Activated naive CD4-positive, alpha-beta T cell treated with anti-CD3 and anti-CD28 coated beads, Interleukin-2, amount 50 U/mL, for 72 hours (primary cell): ENCODE data around the gene RAI1. TPM values are rescaled to one million over a fixed set of nuclear protein-coding genes. Genes with fewer than 3 reads are reported as not detected.

ENCODE experiments used
- ATAC-seq, 2 donors: fragments of 150-1000 bp; cut with Tn5 transposase; 2 replicates each; pipeline ENCODE4 v1.10.0; 2021; ENCODE audit warnings: mild to moderate bottlenecking in 2 of 2, moderate library complexity in 2 of 2
- DNase-seq, 2 donors: peaks; one replicate each; pipeline ENCODE4 v3.0.0; 2021 to 2022; ENCODE audit warnings: low spot score in 2 of 2
- H3K27ac Mint-ChIP-seq, 2 donors: one replicate each; pipeline ENCODE4 v1.8.0; 2022; ENCODE audit warnings: mild to moderate bottlenecking in 2 of 2, mixed read lengths in 2 of 2
- H3K36me3 Mint-ChIP-seq, 2 donors: one replicate each; pipeline ENCODE4 v1.8.0; 2022; ENCODE audit warnings: mixed read lengths in 2 of 2
- H3K9me3 Mint-ChIP-seq, 2 donors: one replicate each; pipeline ENCODE4 v1.8.0; 2022; ENCODE audit warnings: mixed read lengths in 2 of 2
- total RNA-seq, 2 donors: library from RNA; stranded (reverse); gene quantifications; one replicate each; pipeline ENCODE4 v1.2.3, GENCODE V29; 2022

Gene RAI1
- total RNA-seq, 2 donors from 2014 or later: 14.9 to 21.6 TPM

DNA sequence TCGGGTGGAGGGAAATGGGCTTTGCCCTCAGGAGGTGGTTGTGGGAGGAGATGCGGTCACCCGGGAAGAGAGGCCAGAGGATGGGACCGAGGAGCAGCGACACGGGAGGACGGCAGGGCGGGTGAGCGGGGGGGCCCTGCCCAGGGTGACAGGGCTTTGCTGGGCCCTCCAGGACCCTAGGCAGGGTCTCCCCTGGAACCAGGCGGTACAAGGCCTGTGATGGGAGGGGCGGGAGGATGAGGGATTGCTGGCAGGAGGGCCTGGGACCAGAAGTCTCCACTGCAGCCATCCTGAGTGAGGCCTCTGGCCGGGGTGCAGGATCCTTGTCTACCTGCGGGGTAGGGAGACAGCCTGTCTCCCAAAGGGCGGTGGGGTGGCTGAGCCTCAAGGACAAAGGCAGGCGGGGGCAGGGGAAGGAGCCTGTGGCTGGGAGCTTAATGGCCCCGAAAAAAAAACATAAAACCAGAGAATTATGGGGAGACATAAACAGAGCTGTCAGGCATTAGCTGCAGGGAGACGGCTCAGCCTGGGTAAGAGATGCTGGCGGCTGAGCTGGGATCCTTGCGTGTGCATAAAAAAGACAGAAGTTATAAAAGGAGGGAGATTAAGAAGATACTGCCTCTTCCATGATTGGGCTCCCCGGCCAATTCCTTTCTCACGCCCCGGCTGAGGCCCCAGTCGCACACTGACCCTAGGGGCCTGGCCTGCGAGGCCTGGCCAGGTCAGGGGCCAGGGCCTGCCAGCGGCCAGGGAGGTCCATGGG is 88.8 kb downstream of the RAI1 start:
- DNase-seq (no peak), ATAC-seq (no peak)
- Mint-ChIP-seq H3K36me3 (peaks cover 0 to 3% of the 10 kb centered on the region in 2 donors), H3K9me3 (no peaks in the 10 kb centered on the region), H3K27ac (no peak overlapping the region)

DNA sequence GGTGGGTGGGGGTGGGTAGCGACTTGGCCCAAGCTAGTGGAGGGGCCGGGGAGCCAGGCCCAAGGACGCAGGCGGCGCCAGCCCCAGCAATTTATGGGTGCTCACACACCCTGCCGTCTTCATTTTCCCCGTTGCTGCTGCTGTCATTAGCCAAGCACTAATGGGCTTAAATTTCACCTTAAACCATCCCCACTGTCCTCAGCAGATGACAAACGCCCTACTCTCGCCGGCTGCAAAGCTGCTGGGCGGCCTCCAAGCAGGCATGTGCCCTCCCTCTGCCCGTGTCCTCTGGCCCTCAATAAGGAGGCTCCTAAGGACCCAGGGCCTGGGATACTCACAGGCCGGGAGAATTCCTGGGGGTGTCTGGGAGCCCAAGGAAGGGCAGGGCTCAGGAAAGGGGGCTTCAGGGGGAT is 89.4 kb downstream of the RAI1 start:
- Mint-ChIP-seq H3K36me3 (no peaks in the 10 kb centered on the region), H3K27ac (no peak overlapping the region), H3K9me3 (no peaks in the 10 kb centered on the region)
- DNase-seq (no peak), ATAC-seq (no peak)

DNA sequence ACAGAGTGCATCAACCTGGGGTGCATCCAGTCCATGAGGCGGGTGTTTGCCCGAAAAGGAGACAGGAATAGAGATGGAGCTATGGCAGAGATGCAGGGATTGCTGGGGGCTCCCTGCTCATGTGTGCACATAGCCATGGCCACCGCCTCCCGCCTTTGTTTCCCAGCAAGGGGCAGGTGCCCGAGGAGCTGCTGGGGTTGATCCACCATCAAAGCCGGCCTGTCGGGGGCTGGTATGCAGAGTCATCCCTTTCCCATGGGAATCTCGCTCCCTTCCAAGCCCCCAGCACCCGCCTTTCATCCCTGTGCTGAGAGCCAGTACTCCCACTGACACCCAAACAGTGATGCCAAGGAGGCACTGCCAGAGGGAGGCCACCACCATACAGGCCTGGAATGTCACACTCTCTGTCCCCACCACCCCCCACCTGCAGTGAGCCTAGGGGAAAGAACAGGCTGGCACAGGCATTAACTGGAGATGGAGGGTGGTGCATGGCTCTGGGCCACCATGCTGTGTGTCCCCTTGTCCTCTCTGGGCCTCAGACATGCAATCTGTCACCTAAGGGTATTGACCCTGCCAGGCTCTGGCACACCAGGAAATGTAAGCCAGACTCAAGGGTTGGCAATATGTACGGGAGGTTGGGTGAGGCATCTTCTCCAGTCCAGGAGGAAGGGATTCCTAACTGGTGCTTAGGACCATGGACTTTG is 90.4 kb downstream of the RAI1 start:
- Mint-ChIP-seq H3K27ac (no peak overlapping the region), H3K36me3 (no peaks in the 10 kb centered on the region), H3K9me3 (no peaks in the 10 kb centered on the region)
- no peak for DNase-seq
- ATAC-seq: no peak

DNA sequence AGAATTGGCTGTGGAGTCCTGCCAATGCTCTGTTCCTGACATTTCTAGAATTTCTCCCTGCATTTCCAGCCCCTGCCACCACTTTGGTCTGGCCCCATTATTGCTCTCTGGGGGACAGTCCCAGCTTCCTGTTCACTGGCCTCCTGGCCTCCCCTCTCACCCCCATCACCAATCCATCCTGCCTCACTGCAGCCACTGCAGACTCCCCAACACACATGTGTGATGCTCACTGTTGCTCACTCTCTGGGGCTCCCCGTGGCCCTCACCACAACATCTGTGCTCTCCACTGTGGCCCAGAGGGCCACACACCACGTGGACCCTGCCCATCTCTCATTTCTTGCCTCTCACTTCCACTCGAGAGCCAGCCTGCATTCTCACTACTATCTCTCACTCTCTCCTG is 91.0 kb downstream of the RAI1 start:
- Mint-ChIP-seq H3K9me3 (no peaks in the 10 kb centered on the region), H3K27ac (peak overlapping the region in 1 of 2 donors; percentile 66), H3K36me3 (no peaks in the 10 kb centered on the region)
- DNase-seq: no peak
- ATAC-seq: peak in 1 of 2 donors; percentile 78

DNA sequence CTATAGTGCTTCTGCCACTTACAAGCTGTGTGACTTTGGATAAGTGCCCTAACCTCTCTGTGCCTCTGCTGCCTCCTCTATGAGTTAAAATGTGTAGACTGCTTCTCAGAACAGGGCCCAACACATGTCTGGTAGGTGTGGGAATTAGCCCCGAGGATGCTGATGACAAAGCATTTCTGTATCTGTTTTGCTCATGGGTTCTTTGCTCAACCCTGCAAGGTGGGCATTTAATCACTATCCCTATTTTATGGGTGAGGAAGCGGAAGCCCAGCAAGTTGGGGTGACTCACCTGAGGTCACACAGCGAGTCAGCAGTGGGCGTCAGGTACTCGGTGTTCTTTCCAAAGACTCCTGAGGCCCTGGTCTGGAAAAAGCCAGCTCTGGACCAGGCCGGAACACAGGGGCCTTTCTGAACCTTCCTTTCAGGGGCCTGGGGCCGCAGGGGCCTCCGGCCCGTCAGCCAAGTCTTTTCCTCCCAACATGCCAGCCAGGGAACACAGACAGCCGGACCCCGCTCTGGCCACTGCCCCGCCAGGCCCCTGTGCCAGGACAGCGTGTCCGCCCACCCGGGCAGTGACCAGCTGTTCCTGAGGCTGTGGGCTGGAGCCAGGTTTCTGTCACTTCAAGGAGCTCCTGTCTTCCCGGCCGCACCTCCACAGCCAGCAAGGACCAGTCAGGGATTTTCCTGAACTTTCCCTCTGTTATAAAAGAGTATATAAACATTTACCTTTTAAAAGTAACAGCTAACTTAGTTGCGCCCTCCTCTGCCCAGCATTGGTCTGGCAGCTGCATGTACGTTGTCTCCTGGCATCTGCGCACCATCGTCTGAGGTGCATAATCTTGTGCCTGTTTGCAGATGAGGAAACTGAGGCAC is 93.0 kb downstream of the RAI1 start:
- ATAC-seq: peak; percentile 60 to 70

DNA sequence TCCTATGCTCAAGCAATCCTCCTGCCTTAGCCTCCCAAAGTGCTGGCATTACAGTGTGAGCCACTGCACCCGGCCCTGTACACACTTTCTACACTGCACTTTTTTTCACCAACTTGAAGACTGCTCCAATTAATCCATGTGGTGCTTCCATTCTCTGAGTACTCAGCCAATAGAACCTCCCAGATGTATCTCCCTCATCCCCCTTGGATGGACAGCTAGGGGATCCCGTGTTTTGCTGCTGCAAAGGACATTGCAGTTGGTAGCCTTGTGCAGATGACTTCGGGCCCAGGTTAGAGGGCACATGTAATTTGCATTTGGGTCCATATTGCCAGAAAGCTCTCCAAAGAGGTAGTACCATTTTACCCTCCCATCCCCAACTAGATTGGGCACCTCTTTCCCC is 95.6 kb downstream of the RAI1 start:
- H3K36me3 Mint-ChIP-seq: no peaks in the 10 kb centered on the region
- H3K9me3 Mint-ChIP-seq: no peaks in the 10 kb centered on the region
- H3K27ac Mint-ChIP-seq: no peak overlapping the region
- ATAC-seq (no peak), DNase-seq (no peak)

More for the DNA sequence above, 93.0 kb downstream of the RAI1 start:
- no peaks in the 10 kb centered on the region for H3K9me3 Mint-ChIP-seq
- no peaks in the 10 kb centered on the region for H3K36me3 Mint-ChIP-seq
- DNase-seq: no peak
- H3K27ac Mint-ChIP-seq: no peak overlapping the region

DNA sequence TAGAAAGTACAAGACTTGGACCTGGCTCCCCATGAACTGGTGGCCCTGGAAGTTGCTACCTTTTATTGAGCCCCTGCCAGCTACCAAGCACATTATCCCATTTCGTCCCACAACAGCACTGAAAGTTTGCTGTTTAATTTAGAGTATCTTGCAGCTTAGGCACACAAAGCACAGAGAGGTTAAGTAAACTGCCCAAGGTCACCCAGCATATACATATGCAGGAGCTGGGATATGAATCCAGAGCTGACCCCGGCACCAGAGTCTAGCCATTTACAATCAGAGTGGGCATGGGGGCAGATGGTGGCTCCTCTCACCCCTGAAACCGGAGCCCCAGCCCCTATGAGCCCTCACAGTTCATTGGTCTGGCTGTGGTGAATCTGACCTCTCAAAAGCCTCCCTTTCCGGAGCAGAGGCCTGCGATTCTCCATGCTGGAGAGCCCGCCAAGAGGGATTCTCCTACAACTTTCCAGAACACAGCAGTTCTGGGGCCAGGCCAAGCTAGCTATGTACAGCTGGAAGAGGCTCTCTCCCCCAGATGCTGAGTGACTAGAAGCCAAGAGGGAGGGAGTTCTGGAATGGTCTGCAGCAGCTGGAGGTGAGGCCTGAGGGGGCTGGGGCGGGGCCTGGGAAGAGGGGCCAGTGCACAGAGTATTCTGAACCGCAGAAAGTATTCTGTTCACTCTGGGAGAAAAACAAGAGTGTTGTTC is 97.2 kb downstream of the RAI1 start:
- ATAC-seq (no peak), DNase-seq (no peak)
- H3K36me3 Mint-ChIP-seq: no peaks in the 10 kb centered on the region
- no peaks in the 10 kb centered on the region for H3K9me3 Mint-ChIP-seq
- H3K27ac Mint-ChIP-seq: no peak overlapping the region

DNA sequence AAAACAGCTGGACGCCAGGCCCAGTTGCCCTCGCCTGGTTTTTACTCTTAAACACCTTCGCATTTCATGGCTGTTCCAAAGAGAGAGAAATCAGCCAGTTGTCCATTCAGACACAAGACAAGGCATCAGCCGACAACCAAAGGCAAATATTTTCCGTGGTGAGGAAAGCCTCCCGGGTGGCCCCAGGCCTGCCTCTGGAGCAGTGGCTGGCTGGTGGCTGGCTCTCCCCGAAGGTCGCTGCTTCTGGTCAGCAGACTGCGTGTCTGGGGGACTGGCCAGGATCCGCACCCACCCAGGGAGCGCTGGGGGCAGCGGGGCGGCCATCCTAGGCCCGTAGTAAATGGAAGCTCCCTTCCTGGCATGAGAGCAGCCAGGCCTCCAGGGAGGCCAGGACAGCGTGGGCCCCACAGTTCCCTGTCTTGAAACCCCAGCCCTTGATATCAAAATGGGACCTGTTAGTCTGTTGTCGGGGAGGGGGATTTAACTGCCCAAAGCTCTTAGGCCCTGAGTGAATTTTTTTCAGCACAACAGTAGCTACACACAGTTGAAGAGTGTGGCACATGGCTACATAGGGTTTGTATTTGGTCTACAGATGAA is 97.9 kb downstream of the RAI1 start:
- Mint-ChIP-seq H3K9me3 (no peaks in the 10 kb centered on the region), H3K27ac (no peak overlapping the region), H3K36me3 (no peaks in the 10 kb centered on the region)
- DNase-seq (no peak), ATAC-seq (no peak)

DNA sequence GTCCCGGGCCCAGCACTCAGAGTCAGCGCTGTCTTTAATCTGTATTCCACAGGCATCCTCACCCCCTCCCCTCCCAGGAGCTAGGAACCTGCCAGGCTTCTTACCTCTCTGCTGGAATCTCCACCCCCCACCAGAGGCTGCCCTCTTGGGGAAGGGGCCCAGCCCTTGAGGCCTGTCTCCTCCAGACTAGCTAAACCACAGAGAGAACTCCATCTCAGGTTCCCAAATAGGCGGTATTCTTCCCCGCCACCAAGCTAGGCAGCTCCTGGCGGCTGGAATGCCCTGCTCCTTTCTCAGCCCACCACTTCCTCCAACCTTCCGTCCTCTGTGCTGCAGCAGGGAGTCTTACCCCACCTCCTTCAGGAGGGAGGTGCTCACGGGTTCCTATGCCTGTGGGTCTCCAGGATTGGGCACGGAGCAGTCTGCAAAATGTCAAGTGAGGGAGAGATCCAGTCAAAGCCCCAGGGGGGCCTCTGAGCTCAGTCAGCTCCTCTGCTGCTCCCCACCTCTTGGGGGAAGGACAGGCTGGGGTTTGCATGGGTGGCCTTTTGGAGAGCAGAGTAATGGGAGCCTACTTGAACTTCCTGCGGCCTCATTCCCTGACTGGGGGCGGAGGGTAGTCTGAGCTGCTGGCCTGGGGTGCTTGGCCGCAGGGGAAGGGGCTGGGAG is 99.8 kb downstream of the RAI1 start:
- ATAC-seq (no peak), DNase-seq (no peak)
- no peak overlapping the region for H3K27ac Mint-ChIP-seq
- no peaks in the 10 kb centered on the region for H3K36me3 Mint-ChIP-seq
- H3K9me3 Mint-ChIP-seq: no peaks in the 10 kb centered on the region

DNA sequence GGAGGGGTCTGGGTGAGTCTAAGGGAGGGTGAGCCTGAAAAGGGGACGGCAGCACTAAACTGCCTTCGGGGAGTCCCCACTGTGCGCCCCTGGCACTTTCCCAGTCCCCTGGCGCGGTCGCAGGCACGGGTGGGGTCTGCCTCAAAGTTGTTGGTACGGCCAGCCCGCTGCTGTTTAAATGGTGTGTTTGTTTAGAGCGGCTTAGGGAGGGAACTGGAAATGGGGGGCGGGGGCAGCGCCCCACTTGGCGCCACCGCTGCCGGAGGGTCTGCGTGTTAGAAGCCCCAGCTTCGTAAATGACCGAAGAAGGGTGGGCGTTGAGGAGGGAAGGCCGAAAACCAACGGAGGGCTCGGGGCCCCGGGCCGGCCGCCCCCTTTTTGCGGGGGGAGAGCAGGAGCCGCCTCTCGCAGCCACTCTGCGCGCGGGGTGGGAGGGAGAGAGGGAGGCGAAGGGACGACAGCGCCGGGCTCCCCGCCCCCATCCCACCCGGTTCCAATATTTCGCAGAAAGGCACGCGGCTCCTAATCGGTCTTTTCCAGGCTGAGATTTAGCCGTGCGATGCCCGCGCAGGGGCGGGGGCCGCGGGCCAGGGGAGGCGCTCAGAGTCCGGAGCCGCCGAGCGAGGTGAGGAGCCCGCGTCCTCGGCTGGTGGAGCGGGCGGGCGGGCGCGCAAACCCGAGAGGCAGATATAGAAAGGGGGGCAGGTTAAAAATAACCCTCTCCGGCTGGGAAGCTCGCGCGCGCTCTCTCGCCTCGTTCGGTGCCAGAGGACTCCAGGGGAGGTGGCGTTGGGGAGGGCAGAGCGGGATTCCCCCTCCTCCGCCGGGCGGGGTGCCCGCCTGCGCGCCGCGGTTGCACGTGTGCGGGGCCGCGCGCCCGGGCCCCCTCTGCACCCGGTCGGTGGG is 100.6 kb downstream of the RAI1 start:
- Mint-ChIP-seq H3K27ac (no peak overlapping the region), H3K36me3 (no peaks in the 10 kb centered on the region), H3K9me3 (no peaks in the 10 kb centered on the region)
- DNase-seq (peak in 1 of 2 donors; percentile 29), ATAC-seq (peak; percentile 18 to 26)

DNA sequence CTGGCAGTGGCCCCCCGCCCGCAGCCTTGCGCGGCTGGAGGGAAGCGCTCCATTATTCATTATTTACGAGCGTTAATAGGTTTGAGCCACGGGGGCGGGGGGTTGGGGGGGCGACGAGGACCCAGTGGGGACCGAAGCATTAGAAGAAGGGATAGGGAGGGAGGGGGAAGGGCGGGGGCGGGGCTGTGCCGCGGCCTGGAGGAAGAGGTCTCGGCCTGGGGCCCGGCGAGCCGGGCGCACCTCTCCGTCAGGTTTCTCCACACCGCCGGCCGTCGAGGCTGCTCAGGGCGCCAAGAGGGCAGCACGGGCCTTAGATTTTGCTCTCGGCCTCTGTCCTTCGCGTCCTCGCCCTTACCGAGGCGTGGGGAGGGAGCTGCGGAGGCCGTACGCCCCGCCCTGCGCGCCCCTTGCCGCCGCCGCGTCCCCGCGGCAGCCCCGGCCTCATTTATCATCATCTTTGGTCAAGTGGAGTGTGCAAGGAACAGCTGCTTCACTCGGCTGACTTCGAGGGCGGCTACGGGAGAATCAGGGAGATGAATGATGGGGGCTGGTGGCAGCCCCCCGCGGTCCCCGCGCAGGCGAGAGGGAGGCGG is 101.4 kb downstream of the RAI1 start:
- Mint-ChIP-seq H3K36me3 (no peaks in the 10 kb centered on the region), H3K27ac (no peak overlapping the region), H3K9me3 (no peaks in the 10 kb centered on the region)
- peak; percentile 8 to 41 for ATAC-seq
- peak in 1 of 2 donors; percentile 25 for DNase-seq

DNA sequence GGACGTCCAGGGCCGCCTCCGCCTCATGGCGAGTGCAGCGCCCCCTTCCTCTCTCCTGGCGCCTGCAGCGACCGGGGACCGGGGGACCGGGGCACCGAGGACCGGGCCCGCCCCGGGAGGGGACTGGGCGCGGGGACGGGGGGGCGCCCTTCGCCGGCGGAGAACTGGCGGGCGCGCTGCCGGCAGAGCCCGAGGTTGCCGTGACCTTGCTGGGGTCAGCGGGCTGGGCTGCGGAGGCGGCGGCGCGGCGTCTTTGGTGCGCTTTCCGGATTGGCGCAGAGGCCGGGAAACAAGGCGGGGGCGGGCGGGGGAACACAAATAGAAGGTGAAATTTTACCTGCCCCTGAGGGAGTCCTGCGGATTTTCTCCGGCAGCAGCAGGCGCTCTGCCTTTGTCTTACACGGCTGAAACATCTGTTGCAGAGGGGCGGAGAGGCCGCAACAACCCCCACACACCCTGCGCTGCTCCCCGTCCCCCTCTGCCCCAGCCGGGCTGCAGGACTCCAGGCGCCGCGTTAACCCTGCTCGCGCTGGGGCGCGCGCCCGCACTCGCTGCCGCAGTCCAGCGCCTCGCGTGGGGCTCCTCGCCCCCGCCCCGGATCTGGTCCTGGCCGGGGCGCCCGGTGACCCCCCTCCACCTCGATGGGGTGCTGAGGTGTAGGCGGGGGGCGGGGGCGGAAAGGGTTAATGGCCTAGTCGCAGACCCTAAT is 102.0 kb downstream of the RAI1 start:
- Mint-ChIP-seq H3K36me3 (no peaks in the 10 kb centered on the region), H3K27ac (no peak overlapping the region), H3K9me3 (no peaks in the 10 kb centered on the region)
- ATAC-seq: peak; percentile 65 to 75
- peak in 1 of 2 donors; percentile 59 for DNase-seq

DNA sequence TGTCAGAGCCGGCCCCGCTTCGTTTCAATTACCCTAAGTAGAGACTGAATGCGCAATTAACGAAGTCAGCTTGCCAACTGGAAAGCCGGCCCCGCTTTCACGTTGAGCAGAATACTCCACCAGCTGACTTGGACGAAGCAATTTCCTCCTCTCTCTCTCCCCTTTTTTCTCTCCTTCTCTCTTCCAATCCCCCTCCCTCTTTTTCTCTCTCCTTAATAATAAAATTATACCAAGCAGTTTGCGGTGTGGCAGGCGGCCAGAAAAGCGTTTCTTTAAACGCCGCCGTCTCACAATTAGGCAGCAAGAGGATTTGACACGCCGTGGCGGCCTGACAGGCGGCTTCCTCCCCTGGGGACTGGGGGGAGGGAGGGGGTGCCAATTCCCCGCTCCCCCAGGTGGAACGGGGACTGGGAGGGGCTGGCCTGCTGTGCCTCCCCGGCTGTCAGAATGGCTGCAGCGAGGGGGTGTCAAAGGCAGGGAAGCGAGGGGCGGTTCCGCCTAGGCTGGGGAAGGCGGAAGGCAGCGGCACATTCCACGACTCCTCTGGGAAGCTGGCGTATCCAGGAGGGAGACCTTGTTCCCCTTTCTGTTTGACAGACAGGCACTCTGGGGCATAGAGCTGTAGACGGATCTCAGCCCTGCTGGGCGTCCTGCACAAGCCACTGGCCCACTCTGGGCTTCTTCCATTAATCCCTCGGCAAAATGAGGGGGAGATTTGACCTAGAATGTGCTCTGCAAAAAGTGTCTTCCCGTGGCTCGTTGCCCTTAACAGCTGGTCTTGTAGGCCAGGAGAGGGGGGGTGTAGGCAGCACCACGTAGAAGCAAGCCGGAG is 102.8 kb downstream of the RAI1 start:
- peak; percentile 3 to 6 for ATAC-seq
- Mint-ChIP-seq H3K9me3 (no peaks in the 10 kb centered on the region), H3K36me3 (no peaks in the 10 kb centered on the region), H3K27ac (no peak overlapping the region)
- DNase-seq: no peak
